Measurements from ENCODE around the gene PAX8. TPM values are rescaled to one million over a fixed set of nuclear protein-coding genes. Genes with fewer than 3 reads are reported as not detected.

Gene PAX8
- total RNA-seq, 2 experiments from 2014 or later, result 0.36 to 0.52 TPM

GRCh38 chr2:113229795-113230194 lies 48.9 kb downstream of the PAX8 start:
- H3K27me3 ChIP-seq (ENCODE audit: control insufficient read depth in 1 of 2, insufficient read depth in 2 of 2, low read length in 2 of 2), result no peaks in the 10 kb centered on the region
- no peak overlapping the region for H3K27ac Mint-ChIP-seq

GRCh38 chr2:113228991-113229716 lies 49.6 kb downstream of the PAX8 start:
- Mint-ChIP-seq H3K27ac (no peak overlapping the region), H3K4me1 (ENCODE audit: low read depth) (no peaks in the 10 kb centered on the region)
- DNase-seq, result no peak

More at GRCh38 chr2:113229795-113230194, 48.9 kb downstream of the PAX8 start:
- POLR2A ChIA-PET, result no interaction called here
- TF ChIP-seq CTCF (IDR thresholded peaks at IDR 0.05), result no peak
- no peak overlapping the region for H3K4me3 ChIP-seq (ENCODE audit: low read length)
- DNase-seq (no peak), ATAC-seq (ENCODE audit: poor library complexity) (no peak)
- no peaks in the 10 kb centered on the region for H3K36me3 ChIP-seq (ENCODE audit: insufficient read depth, low read length)
- intact Hi-C loops (cut with DNase I, micrococcal nuclease), result no loop called here
- no peaks in the 10 kb centered on the region for H3K27me3 Mint-ChIP-seq
- H3K4me3 Mint-ChIP-seq, result no peak overlapping the region
- H3K27ac ChIP-seq (ENCODE audit: low read depth in 1 of 2, low read length in 2 of 2), result no peak overlapping the region
- no peaks in the 10 kb centered on the region for H3K36me3 Mint-ChIP-seq (ENCODE audit: low read depth)
- peaks cover under 1% of the 10 kb centered on the region for H3K4me1 ChIP-seq (ENCODE audit: insufficient read depth, low read length)
- CTCF ChIA-PET, result no interaction called here
- H3K9me3 Mint-ChIP-seq, result no peaks in the 10 kb centered on the region
- no peaks in the 10 kb centered on the region for H3K4me1 Mint-ChIP-seq (ENCODE audit: low read depth)
- no peaks in the 10 kb centered on the region for H3K9me3 ChIP-seq (ENCODE audit: control insufficient read depth in 1 of 2, insufficient read depth in 1 of 2, low read length in 2 of 2)

GRCh38 chr2:113228351-113228750 lies 50.4 kb downstream of the PAX8 start:
- no peak overlapping the region for H3K4me3 ChIP-seq (ENCODE audit: low read length)
- H3K36me3 ChIP-seq (ENCODE audit: insufficient read depth, low read length), result no peaks in the 10 kb centered on the region
- POLR2A ChIA-PET, result no interaction called here
- no peak overlapping the region for H3K27ac ChIP-seq (ENCODE audit: low read depth in 1 of 2, low read length in 2 of 2)
- DNase-seq, result no peak
- CTCF ChIA-PET, result no interaction called here
- H3K4me1 Mint-ChIP-seq (ENCODE audit: low read depth), result no peaks in the 10 kb centered on the region
- ATAC-seq (ENCODE audit: poor library complexity), result no peak
- H3K27me3 ChIP-seq (ENCODE audit: control insufficient read depth in 1 of 2, insufficient read depth in 2 of 2, low read length in 2 of 2), result no peaks in the 10 kb centered on the region
- H3K9me3 Mint-ChIP-seq, result no peaks in the 10 kb centered on the region
- intact Hi-C loops (cut with DNase I, micrococcal nuclease), result no loop called here
- no peaks in the 10 kb centered on the region for H3K36me3 Mint-ChIP-seq (ENCODE audit: low read depth)
- H3K9me3 ChIP-seq (ENCODE audit: control insufficient read depth in 1 of 2, insufficient read depth in 1 of 2, low read length in 2 of 2), result no peaks in the 10 kb centered on the region
- H3K27ac Mint-ChIP-seq, result no peak overlapping the region
- no peak overlapping the region for H3K4me3 Mint-ChIP-seq
- no peaks in the 10 kb centered on the region for H3K27me3 Mint-ChIP-seq
- no peak for TF ChIP-seq CTCF (IDR thresholded peaks at IDR 0.05)
- H3K4me1 ChIP-seq (ENCODE audit: insufficient read depth, low read length), result no peaks in the 10 kb centered on the region

More at GRCh38 chr2:113228991-113229716, 49.6 kb downstream of the PAX8 start:
- no peaks in the 10 kb centered on the region for H3K27me3 ChIP-seq (ENCODE audit: control insufficient read depth in 1 of 2, insufficient read depth in 2 of 2, low read length in 2 of 2)
- H3K9me3 ChIP-seq (ENCODE audit: control insufficient read depth in 1 of 2, insufficient read depth in 1 of 2, low read length in 2 of 2), result no peaks in the 10 kb centered on the region
- intact Hi-C loops (cut with DNase I, micrococcal nuclease), result no loop called here
- no peaks in the 10 kb centered on the region for H3K27me3 Mint-ChIP-seq
- H3K36me3 Mint-ChIP-seq (ENCODE audit: low read depth), result no peaks in the 10 kb centered on the region
- ChIA-PET CTCF (no interaction called here), POLR2A (no interaction called here)
- H3K4me1 ChIP-seq (ENCODE audit: insufficient read depth, low read length), result no peaks in the 10 kb centered on the region
- H3K4me3 ChIP-seq (ENCODE audit: low read length), result no peak overlapping the region
- no peak for TF ChIP-seq CTCF (IDR thresholded peaks at IDR 0.05)
- H3K27ac ChIP-seq (ENCODE audit: low read depth in 1 of 2, low read length in 2 of 2), result no peak overlapping the region
- no peak overlapping the region for H3K4me3 Mint-ChIP-seq
- no peaks in the 10 kb centered on the region for H3K36me3 ChIP-seq (ENCODE audit: insufficient read depth, low read length)
- no peaks in the 10 kb centered on the region for H3K9me3 Mint-ChIP-seq
- no peak for ATAC-seq (ENCODE audit: poor library complexity)
